GM18499 (cell line): ENCODE results near the gene SLC22A16.

ENCODE experiments used
- ATAC-seq: cut with Tn5 transposase; IDR thresholded peaks from one replicate; pipeline ENCODE4 v1.9.1; 2021; ENCODE audit warnings: moderate number of reproducible peaks; ENCODE audit not compliant: insufficient read depth, unreplicated experiment

Gene SLC22A16

GRCh38 chr6:110409794-110410193 is 66.6 kb downstream of the SLC22A16 start:
- ATAC-seq: no peak

- ATAC-seq: no peak
These were observed 67.5 kb downstream of the SLC22A16 start for GRCh38 chr6:110408901-110409300.

- no peak for ATAC-seq
These were observed 71.8 kb downstream of the SLC22A16 start for GRCh38 chr6:110404607-110405006.

- ATAC-seq: no peak
These were observed 74.7 kb downstream of the SLC22A16 start for GRCh38 chr6:110401585-110402176.

- no peak for ATAC-seq
These were observed 76.2 kb downstream of the SLC22A16 start for GRCh38 chr6:110400208-110400607.

GRCh38 chr6:110399219-110400071 is 77.0 kb downstream of the SLC22A16 start:
- no peak for ATAC-seq

- ATAC-seq: no peak
These were observed 77.6 kb downstream of the SLC22A16 start for GRCh38 chr6:110398778-110399177.

GRCh38 chr6:110395221-110395620 is 81.2 kb downstream of the SLC22A16 start:
- ATAC-seq: no peak

GRCh38 chr6:110394409-110394808 is 82.0 kb downstream of the SLC22A16 start:
- ATAC-seq: no peak

- ATAC-seq: no peak
These were observed 83.7 kb downstream of the SLC22A16 start for GRCh38 chr6:110392727-110393126.

GRCh38 chr6:110390404-110390803 is 86.0 kb downstream of the SLC22A16 start:
- no peak for ATAC-seq

GRCh38 chr6:110389689-110390382 is 86.6 kb downstream of the SLC22A16 start:
- ATAC-seq: no peak

- no peak for ATAC-seq
These were observed 88.4 kb downstream of the SLC22A16 start for GRCh38 chr6:110387986-110388385.

GRCh38 chr6:110385458-110385863 is 91.0 kb downstream of the SLC22A16 start:
- ATAC-seq: no peak

- no peak for ATAC-seq
These were observed 97.9 kb downstream of the SLC22A16 start for GRCh38 chr6:110378552-110378951.
